ENCODE data around the gene C1orf87.
"Not testable (repeated sequence)": the region's sequence is repeated elsewhere in the genome, so short reads cannot be mapped to it uniquely, and the experiment has no call there.

Gene C1orf87

GRCh38 chr1:59976194-59977074 lies 97.1 kb downstream of the C1orf87 start:
- peak; percentile 58 for DNase-seq (ENCODE audit: low read depth)
- peak; percentile 86 for TF ChIP-seq CTCF (IDR thresholded peaks at IDR 0.05; ENCODE audit: insufficient read depth, low read depth, low read length, missing control alignments)
- H3K4me3 ChIP-seq (ENCODE audit: low read length), result no peak overlapping the region

GRCh38 chr1:59973719-59974118 lies 99.9 kb downstream of the C1orf87 start:
- no peak for TF ChIP-seq CTCF (IDR thresholded peaks at IDR 0.05; ENCODE audit: insufficient read depth, low read depth, low read length, missing control alignments)
- DNase-seq (ENCODE audit: low read depth), result no peak
- no peak overlapping the region for H3K4me3 ChIP-seq (ENCODE audit: low read length)

GRCh38 chr1:59972216-59972927 lies 101.2 kb downstream of the C1orf87 start:
- no peak overlapping the region for H3K4me3 ChIP-seq (ENCODE audit: low read length)
- TF ChIP-seq CTCF (IDR thresholded peaks at IDR 0.05; ENCODE audit: insufficient read depth, low read depth, low read length, missing control alignments), result no peak

GRCh38 chr1:59971464-59971911 lies 102.1 kb downstream of the C1orf87 start:
- DNase-seq (ENCODE audit: low read depth), result peak; percentile 66
- H3K4me3 ChIP-seq (ENCODE audit: low read length), result no peak overlapping the region

More at GRCh38 chr1:59972216-59972927, 101.2 kb downstream of the C1orf87 start:
- no peak for DNase-seq (ENCODE audit: low read depth)

GRCh38 chr1:59969542-59970175 lies 103.9 kb downstream of the C1orf87 start:
- DNase-seq (ENCODE audit: low read depth); H3K4me3 ChIP-seq (ENCODE audit: low read length): not testable (repeated sequence)

More at GRCh38 chr1:59971464-59971911, 102.1 kb downstream of the C1orf87 start:
- TF ChIP-seq CTCF (IDR thresholded peaks at IDR 0.05; ENCODE audit: insufficient read depth, low read depth, low read length, missing control alignments), result peak; percentile 91

GRCh38 chr1:59968746-59969145 lies 104.8 kb downstream of the C1orf87 start:
- H3K4me3 ChIP-seq (ENCODE audit: low read length); DNase-seq (ENCODE audit: low read depth): not testable (repeated sequence)

GRCh38 chr1:59967780-59968179 lies 105.8 kb downstream of the C1orf87 start:
- no peak for TF ChIP-seq CTCF (IDR thresholded peaks at IDR 0.05; ENCODE audit: insufficient read depth, low read depth, low read length, missing control alignments)
- no peak for DNase-seq (ENCODE audit: low read depth)

More at GRCh38 chr1:59967780-59968179, 105.8 kb downstream of the C1orf87 start:
- no peak overlapping the region for H3K4me3 ChIP-seq (ENCODE audit: low read length)
